Stimulated activated CD4-positive, alpha-beta T cell treated with anti-CD3 and anti-CD28 coated beads, TNF-alpha, amount 100 ng/mL, for 1 hour (primary cell): Measurements from ENCODE around the gene GDE1.
A peak's percentile ranks its signal among the peaks of the same experiment; 100 is the strongest.

Source experiments
- DNase-seq, 3 donors: peaks; one replicate each; pipeline ENCODE4 v3.0.0-alpha.2; 2020; ENCODE audit warnings: low read depth in 3 of 3, low spot score in 1 of 3

The GDE1 gene

DNA sequence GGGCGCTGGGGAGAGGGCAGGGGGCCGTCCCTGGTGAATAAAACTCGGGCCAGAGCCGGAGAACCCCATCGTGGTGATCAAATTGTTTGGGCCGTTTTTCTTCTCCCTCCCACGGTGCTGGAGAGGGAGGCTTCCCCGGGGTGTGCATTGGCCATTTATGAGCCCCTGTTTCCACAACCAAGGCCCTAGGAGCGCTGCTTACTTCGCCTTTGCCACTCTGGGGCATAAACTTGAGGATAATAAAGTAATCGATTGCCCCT is 2.4 kb upstream of the GDE1 start:
- no peak for DNase-seq

DNA sequence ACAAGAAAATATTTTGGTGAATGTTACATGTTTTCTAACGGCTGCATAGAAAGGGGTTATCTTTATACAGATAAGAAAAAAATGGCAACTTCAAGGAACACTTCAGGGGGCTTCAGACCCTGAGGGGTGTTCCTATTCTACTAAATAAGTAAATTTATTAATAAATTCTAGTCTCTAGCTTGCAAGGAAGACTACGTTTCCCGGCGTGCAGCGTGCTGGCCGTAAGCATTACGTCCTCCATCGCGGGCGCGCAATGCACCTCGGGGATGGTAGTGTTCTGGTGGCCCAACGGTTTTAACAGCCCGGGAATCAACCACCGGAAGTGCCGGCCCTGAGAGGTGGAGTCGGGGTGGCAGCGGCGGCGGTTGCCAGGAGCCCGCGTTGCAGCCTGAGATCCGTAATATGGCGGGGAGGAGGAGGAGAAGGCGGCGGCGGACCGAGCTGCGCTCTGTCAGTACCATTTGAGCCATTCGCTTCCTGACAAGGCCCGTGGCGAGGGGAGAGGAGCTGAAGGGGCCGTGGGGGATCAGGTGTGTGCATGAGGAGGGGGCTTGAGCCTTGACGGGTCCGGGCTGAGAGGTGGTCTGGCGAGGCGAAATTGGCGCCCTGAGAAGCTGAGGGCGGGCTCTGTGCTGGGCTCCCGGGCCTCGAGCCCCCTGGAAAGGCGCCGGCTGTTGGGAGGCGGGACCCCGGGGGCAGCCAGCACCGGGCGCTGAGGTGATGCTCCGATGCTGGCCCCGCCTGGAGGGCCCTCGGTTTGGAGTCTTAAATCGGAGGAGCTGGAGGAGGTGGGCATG is 1.9 kb upstream of the GDE1 start, which contains the start of gene CCP110:
TSS of gene CCP110 (plus strand) at position 384 of the 797 bp plus-strand sequence. CDS start 3,940 bp downstream, outside the sequence.
- DNase-seq: peak; percentile 73 to 88 (median 86)

DNA sequence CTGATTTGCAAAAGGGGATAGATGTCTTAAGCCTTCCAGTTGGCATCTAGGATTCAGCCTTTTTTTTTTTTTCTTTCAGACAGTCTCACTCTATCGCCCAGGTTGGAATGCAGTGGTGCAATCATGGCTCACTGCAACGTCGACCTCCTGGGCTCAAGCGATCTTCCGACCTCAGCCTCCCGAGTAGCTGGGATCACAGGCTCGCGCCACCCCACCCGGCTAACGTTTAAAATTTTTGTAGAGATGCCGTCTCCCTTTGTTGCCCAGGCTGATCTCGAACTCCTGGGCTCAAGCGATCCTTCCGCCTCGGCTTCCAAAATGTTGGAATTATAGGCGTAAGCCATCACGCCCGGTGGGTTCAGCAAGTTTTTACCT is 1.3 kb upstream of the GDE1 start:
- no peak for DNase-seq

DNA sequence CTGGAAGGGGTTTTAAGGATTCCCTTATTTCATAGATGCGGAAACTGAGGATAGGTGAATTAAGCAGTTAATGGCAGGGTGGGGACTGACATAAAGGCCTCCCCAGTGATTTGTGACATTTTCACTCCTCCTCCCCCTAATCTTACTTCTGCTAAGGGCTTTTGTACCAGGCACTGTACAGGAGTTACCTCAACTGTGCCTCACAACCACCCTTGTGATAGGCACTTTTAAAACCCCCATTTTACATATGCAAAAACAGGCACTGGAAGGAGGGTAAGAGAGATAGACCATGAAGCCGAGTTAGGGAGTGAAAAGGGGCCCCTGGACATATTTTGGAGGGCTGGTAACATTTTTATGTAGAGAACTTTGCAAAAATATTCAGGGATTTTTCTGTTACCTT is 862 bp upstream of the GDE1 start:
- DNase-seq: no peak

DNA sequence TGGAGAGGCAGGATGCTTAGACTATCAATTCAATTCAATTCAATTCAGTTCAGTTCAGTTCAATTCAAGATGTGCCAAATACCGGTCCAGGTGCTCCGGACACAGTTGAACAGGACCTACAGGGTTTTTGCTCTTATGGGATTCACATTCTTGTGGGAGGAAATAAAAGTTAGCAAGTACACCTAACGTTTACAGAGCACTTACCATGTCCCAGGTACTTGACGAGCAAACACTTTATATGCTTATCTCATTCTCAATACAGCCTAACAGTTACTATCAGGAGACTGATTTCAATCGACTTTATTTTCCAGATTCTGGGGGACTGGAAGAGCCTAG is 467 bp upstream of the GDE1 start:
- no peak for DNase-seq

DNA sequence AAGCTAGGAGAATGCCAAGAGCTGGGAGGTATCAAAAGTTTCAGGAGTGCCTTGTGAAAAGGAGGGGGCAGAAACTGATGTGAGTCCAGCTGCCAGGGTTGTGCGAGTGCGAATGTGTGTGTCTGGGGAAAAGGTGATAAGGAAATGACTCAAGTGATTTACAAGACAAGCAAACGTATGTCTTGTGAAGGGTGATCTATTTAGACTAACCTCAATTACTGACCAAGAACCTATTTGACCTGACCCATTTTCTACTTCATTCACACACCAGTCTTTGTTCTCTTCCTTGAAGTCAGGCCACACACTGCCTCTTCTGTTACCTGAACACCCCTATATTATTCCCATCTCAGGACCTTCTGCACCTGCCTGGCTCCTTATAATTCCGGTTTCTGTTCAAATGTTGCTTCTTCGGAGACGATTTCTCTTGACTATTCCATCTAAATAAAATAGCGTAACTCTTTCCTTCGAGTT is 1.0 kb downstream of the GDE1 start:
- DNase-seq: no peak

DNA sequence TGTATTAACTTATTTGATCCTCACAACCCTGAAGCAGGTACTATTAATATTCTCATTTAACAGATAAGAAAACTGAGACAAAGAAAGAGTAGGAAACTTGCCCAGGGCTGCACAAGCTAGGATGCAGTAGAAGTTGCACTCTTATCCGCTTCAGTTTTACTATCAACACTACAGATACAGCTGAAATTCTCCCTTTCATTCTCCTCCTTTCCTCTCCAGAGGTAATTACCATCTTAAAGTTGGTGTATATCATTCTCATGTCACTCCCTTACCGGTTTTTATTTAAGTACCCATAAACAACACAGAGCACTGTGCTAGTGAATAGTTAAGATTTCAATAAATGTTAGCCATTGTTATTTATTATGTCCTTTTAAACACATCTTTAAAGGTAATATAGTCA is 3.5 kb downstream of the GDE1 start:
- no peak for DNase-seq

DNA sequence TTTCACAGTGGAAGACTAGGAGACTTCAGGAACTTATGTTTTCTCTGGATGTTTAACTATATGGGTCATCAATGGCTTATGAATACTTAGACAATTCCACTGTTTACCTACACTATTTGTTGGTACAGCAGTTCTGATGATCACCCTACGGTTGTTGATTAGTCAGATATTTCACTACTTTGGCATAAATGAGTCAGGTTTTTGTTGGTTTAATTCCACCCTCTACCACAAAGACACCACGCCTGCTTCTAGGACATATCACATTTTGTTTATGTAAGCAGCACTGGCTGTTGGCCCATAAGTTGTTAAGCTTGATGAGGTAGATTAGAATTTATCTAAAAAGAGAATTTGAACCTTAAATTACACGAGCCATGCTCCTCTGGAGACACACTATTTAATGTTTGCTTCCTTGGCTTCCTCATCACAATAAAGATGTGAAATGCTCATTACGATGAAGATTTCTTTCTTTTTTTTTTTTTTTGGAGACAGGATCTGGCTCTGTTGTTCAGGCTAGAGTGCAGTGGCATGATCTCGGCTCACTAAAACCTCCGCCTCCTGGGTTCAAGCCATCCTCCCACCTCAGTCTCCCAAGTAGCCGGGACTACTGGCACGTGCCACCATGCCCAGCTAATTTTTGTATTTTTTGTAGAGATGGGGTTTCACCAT is 4.3 kb downstream of the GDE1 start:
- no peak for DNase-seq

DNA sequence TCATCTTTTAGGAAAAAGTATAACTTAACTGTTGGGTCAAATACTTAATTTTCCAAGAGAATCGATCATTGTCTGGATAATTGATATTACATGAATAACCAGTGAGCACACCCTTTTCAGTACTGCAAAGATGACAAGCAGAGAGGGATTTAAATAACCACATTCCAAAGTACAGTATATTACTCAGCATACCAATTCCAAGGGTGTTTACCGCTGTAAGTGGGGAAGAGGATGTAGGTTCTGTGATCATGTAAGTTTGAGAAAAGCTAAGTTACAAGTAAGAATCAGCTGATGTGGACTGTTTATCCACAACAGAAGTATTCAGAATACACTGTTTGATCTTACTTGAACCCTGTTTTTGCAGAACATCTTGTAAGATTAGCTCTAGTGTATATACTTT is 6.1 kb downstream of the GDE1 start:
- no peak for DNase-seq

DNA sequence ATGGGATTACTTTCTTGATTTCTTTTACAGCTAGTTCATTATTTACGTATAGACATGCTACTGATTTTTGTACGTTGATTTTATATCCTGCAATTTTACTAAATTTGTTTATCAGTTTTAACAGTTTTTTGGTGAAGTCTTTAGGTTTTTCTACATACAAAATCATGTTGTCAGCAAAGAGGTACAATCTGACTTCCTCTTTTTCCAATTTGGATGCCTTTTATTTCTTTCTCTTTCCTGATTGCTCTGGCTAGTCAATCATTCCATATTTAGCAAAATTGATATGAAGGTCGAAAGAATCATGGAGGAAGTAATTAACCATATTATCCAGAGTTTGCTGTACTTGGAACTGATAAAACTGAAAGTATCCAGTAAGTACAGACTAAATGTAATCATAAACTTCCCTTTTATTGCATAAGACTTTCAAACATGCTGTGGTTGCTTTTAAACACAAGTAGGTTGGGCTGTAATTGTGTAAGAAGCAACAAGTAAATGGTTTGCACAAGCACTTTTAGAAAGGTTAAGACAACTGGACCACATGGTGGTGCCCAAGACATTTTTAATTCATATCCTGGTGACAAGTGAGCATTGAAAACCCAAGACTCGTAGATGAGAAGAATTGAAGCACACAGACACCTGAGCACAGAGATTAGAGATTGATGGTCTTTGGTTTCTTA is 8.4 kb downstream of the GDE1 start:
- no peak for DNase-seq

DNA sequence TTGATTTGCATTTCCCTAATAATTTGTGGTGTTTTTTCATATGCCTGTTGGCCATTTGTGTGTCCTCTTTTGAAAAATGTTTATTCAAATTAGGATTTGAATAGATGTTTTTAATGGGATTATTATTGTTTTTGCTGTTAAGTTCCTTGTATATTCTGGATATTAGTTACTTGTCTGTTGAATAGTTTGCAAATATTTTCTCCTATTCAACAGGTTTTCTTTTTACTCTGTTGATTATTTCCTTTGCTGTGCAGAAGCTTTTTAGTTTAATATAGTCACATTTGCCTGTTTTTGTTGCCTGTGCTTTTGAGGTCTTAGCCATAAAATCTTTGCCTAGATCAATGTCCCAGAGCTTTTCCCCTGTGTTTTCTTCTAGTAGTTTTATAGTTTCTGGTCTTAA is 9.6 kb downstream of the GDE1 start:
- DNase-seq: no peak

DNA sequence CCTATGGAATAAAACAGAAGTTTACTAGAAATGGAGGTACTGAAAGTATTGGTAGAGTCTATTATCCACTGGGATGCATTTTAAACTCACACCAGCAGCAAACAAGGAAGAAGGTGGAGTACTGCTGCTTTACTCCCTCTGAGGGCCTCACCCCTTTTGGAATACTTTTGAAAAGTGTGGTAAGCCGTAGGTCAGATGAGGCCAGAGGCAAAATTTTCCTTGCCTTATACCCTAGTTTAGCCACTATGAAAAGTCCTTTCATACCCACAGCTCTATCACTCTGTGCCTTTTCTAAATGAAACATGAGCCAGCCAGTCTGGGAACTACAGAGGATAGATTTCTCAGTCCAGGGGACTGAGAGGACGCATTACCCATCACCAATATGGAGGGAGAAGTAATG is 14.0 kb downstream of the GDE1 start:
- no peak for DNase-seq

DNA sequence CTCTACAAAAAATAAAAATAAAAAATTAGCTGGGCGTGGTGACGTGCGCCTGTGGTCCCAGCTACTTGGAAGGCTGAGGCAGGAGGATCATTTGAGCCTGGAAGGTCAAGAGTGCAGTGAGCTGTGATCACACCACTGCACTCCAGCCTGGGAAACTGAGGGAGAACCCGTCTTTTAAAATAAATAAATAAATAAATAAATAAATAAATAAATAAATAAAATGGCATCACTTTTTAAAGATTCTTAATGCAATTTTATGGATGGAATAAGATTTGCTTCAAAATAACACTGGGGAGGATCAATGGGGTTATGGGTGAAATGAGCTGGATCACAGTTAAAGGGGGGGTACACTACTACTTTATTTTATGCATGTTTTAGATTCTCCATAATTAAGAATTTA is 14.9 kb downstream of the GDE1 start:
- no peak for DNase-seq

DNA sequence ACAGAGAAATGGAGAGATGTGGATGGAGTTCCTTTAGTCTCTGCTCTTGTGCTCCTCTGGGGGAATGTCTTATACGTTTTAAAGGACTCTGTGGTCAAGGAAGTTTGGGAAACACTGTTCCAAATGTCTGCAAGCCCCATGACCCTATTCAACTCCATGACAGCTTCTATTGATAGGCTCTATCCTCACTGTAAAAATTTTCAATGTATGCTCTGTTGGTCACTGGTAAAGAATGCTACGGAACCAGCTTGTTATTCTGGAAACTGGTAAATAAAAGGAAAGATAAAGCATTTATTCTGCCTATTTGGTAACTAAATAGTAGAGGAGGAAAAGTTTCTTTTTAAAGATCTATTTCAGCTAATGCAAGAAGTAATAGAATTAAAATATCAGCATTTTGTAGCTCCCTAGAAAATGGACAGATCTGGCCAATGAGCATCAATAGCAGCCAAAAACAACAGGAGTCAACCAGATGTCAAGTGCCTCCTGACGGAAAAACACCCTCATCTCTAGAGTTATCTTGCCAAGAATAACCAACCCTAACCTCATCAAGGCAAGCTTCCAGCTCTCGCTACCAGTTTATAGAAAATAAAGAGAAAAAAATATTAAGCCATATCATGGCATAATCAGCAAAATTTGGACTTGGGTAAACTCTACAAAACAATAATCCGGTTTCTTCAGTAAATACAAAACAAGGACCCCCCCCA is 16.1 kb downstream of the GDE1 start:
- DNase-seq: no peak

DNA sequence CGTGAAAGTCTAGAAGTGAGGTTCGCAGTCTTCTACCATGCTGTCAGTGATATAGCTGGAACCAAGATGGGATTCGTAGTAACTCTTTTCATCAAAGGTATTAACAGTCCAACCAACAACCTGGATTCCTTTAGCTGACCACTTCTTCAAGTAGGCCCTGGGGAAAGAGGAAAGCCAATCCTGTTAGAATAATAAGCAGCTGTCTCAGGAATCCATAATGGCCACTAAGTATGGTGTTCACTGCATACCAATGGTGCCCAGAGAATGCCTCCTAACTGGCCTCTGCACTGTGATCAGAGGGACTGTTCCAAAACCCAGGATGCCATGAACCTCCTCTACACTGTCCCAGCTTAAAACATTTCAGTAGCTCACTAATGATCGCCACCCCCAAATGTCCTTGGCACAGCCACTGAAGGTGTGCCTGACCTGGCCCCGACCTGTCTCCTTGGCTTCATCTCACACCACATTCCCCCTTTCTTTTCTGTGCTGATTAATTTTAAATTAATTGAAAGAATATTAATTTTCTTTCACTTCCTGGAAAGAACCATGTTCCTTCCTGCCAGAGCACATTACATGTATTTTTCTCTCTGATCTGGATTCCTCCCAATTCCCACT is 18.3 kb downstream of the GDE1 start:
- no peak for DNase-seq

DNA sequence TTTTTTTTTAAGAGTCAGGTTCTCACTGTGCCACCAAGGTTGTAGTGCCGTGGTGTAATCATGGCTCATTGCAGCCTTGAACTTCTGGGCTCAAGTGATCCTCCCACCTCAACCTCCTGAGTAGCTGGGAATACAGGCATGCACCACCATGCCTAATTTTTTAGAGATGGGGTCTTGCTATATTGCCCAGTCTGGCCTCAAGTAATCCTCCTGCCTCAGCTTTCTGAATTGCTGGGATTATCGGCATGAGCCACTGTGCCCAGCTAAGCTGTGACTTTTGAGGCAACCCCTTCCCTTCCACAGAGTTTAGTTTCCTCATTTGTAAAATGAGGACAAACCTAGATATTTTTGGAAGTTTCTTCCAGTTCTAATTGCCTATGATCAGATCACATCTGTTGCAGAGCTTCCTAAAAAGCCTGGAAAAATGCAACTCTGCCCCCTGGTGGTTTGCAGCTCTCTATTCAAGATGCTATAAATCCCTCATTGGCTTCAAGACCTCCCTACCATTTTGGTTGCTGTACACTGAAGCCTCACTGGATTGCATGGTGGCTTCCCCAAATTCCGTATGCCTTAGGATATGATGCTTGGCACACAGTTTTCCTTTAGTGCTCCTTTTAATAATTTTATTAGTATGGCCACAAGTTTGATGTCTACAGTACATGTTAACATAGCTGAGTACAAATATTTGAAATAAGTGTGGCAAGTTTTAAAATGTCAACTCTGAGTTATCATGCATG is 19.3 kb downstream of the GDE1 start:
- peak; percentile 7 to 34 (median 11) for DNase-seq

DNA sequence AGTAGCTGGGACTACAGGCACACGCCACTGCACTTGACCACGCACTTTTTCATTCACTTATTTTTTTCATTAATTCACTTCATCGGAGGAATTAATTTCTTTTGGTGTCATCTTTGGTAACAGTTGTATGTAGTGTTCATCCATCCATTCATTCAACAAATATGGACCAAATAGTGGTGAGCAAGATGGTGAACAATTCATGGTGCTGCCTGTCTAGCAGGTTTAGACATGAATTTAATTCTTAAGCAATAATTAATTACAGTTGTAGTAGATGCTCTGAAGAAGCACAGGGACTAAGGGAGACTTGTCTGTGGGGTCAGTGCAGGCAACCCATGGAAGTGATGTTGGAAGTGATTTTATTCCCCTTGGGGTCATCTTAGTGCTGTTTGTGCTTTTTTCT is 22.4 kb downstream of the GDE1 start:
- DNase-seq: no peak

DNA sequence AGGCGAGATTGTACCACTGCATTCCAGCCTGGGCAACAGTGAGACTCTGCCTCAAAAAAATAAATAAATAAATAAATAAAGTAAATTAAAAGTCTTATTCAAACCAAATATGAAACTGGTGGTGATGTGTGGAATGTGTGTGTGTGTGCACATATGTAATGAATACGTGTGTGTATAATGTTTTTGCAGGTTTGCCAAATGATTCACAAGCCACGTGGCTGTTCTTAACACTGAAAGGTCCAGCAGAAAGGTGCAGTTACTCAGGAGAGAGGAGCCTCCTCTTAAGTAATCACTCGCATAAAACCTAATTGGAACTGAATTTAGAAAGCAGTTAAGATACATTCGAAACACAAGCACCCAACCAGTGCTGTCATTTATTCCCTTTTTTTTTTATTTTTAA is 22.9 kb downstream of the GDE1 start:
- no peak for DNase-seq

DNA sequence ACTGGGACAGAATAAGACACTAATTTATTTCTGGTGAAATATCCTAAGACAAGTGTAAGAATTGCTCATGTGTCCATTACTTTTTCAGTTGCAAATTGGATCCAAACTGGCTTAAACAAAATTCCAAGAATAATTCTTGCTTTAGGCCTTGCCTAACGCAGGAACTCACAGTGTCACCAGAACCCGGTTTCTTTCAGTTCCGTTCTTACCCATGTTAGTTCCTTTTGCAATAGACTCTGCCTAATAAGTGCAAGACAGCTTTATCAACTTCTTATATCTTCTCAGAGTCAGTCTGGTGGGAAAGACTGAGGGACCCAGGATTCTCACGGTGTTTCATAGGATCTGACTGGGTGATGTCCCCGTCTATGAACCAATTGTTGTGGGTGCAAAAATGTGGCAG is 24.7 kb downstream of the GDE1 start:
- no peak for DNase-seq

DNA sequence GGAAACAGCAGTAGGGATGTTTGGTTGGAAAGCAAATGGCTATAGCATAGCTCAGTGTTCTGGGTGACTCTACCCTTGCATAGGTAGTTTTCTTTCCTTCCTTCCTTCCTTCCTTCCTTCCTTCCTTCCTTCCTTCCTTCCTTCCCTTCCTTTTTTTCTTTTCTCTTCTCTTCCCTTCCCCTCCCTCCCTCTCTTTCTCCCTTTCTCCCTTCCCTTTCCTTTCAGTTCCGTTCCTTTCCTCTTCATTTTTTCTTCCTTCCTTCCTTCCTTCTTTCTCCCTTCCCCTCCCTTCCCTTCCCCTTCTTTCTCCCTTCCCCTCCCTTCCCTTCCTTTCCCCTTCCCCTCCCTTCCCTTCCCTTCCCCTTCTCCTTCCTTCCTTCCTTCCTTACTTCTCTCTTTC is 31.3 kb downstream of the GDE1 start:
- no peak for DNase-seq

DNA sequence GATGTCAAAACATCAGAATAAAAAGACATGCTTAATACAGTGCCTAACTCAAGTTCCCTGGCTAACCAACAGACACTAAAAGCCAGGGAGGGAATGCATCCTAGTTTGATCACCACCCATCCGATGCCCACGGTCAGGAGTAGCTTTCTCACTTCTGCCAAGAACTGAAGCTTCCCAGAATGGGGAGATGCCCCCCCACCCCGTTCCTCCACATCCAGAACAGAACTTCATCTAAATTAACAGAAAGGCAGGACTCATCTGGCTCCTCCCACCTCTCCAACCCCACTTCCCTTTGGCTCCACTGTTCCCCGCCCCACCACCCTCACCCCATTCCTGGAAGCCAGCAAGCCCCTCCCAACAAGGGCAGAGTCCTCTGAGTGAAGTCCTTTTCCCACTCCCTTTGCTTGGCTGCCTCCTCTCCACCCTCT is 33.7 kb downstream of the GDE1 start:
- DNase-seq: no peak
